NB4 (cell line): ENCODE data around the gene FAM216A.

Source experiments
- DNase-seq: peaks from one replicate; pipeline ENCODE4 v3.0.0; 2010; ENCODE audit warnings: low read depth
- H3K4me3 ChIP-seq: one replicate; pipeline ENCODE4 v1.5.1; 2011; ENCODE audit warnings: mild to moderate bottlenecking, low read depth, low read length, moderate library complexity
- CTCF ChIP-seq: IDR thresholded peaks from one replicate; pipeline ENCODE4 v1.5.1; 2012; ENCODE audit warnings: low read depth, low read length
- MAX ChIP-seq: IDR thresholded peaks from 2 replicates; pipeline ENCODE4 v1.6.1; 2011; ENCODE audit warnings: low read depth, low read length
- MYC ChIP-seq: IDR thresholded peaks from 2 replicates; pipeline ENCODE4 v1.6.1; 2011; ENCODE audit warnings: low read depth, low read length
- POLR2A ChIP-seq: IDR thresholded peaks from 2 replicates; pipeline ENCODE4 v1.6.1; 2011; ENCODE audit warnings: mild to moderate bottlenecking; ENCODE audit not compliant: insufficient read length; ENCODE audit errors: extremely low read depth

FAM216A gene

GRCh38 chr12:110475426-110475825, 6.8 kb downstream of the FAM216A start:
- TF ChIP-seq CTCF (no peak), POLR2A (no peak), MAX (no peak), MYC (no peak)
- no peak for DNase-seq
- H3K4me3 ChIP-seq: no peak overlapping the region

- TF ChIP-seq CTCF: no peak
- TF ChIP-seq MAX: peak; percentile 85
- TF ChIP-seq POLR2A: no peak
- TF ChIP-seq MYC: peak; percentile 60; the same call in 1 of the 2 replicates
- H3K4me3 ChIP-seq: peak overlapping the region; percentile 95
- DNase-seq: peak; percentile 84
These were observed 30.5 kb downstream of the FAM216A start for GRCh38 chr12:110498984-110499706.

- peak overlapping the region; percentile 95 for H3K4me3 ChIP-seq
- no peak for DNase-seq
- TF ChIP-seq MYC: peak; percentile 45; the same call in 1 of the 2 replicates
- no peak for TF ChIP-seq POLR2A
- TF ChIP-seq MAX: no peak
These were observed 32.7 kb downstream of the FAM216A start for GRCh38 chr12:110501399-110501751.

GRCh38 chr12:110501752-110502738, 33.4 kb downstream of the FAM216A start, which contains the start of the genes RAD9B and VPS29:
Gene RAD9B, plus strand, starts transcription at chr12:110502331. Its CDS starts 7 bp downstream, at chr12:110502338.
Gene VPS29, minus strand, starts transcription at chr12:110502111. Its CDS starts 60 bp downstream, at chr12:110502051.
- TF ChIP-seq POLR2A (peak; percentile 93), MYC (peak; percentile 97), CTCF (no peak), MAX (peak; percentile 98)
- DNase-seq: peak; percentile 100
- H3K4me3 ChIP-seq: peak within 1 kb of the TSS; percentile 95

- TF ChIP-seq POLR2A: no peak
- TF ChIP-seq MAX: no peak
- no peak for TF ChIP-seq MYC
- no peak for TF ChIP-seq CTCF
- no peak overlapping the region for H3K4me3 ChIP-seq
These were observed 34.8 kb downstream of the FAM216A start for GRCh38 chr12:110503432-110503831.

More at GRCh38 chr12:110503432-110503831, 34.8 kb downstream of the FAM216A start:
- no peak for DNase-seq
